ENCODE measurements around the gene PACS2.

Gene PACS2

GRCh38 chr14:105408592-105408991 lies 94.0 kb downstream of the PACS2 start:
- DNase-seq (ENCODE audit: low read depth): no peak

- DNase-seq (ENCODE audit: low read depth): no peak
Measured at GRCh38 chr14:105409364-105409763, 94.8 kb downstream of the PACS2 start.

GRCh38 chr14:105410642-105411016 lies 96.1 kb downstream of the PACS2 start:
- no peak for DNase-seq (ENCODE audit: low read depth)

GRCh38 chr14:105411017-105411941 lies 96.7 kb downstream of the PACS2 start:
- DNase-seq (ENCODE audit: low read depth): peak; percentile 65

GRCh38 chr14:105411985-105412770 lies 97.6 kb downstream of the PACS2 start:
- DNase-seq (ENCODE audit: low read depth): no peak

- DNase-seq (ENCODE audit: low read depth): no peak
Measured at GRCh38 chr14:105412771-105413543, 98.4 kb downstream of the PACS2 start.

GRCh38 chr14:105413544-105413886 lies 99.0 kb downstream of the PACS2 start:
- DNase-seq (ENCODE audit: low read depth): no peak

- peak; percentile 66 for DNase-seq (ENCODE audit: low read depth)
Measured at GRCh38 chr14:105414456-105415371, 100.2 kb downstream of the PACS2 start.

GRCh38 chr14:105415481-105416428 lies 101.2 kb downstream of the PACS2 start:
- DNase-seq (ENCODE audit: low read depth): no peak

- DNase-seq (ENCODE audit: low read depth): no peak
Measured at GRCh38 chr14:105416671-105417070, 102.1 kb downstream of the PACS2 start.

GRCh38 chr14:105417690-105418121 lies 103.2 kb downstream of the PACS2 start:
- no peak for DNase-seq (ENCODE audit: low read depth)

- no peak for DNase-seq (ENCODE audit: low read depth)
Measured at GRCh38 chr14:105418269-105419194, 104.0 kb downstream of the PACS2 start.

- peak; percentile 60 for DNase-seq (ENCODE audit: low read depth)
Measured at GRCh38 chr14:105419195-105420091, 104.9 kb downstream of the PACS2 start, which contains the start of gene MTA1. TSS of gene MTA1 (plus strand) at chr14:105419827. CDS start at chr14:105420036, 209 bp downstream.

- no peak for DNase-seq (ENCODE audit: low read depth)
Measured at GRCh38 chr14:105420101-105420973, 105.8 kb downstream of the PACS2 start.

- no peak for DNase-seq (ENCODE audit: low read depth)
Measured at GRCh38 chr14:105420974-105421674, 106.6 kb downstream of the PACS2 start.
